ENCODE data around the gene SPEM1.

GRCh38 chr17:7432296-7432695 is 12.2 kb downstream of the SPEM1 start:
- TF ChIP-seq POLR2AphosphoS5 (IDR thresholded peaks at IDR 0.05) (no peak), CTCF (IDR thresholded peaks at IDR 0.05) (no peak), POLR2A (IDR thresholded peaks at IDR 0.05) (no peak), EP300 (IDR thresholded peaks at IDR 0.05) (no peak)
